Lower leg skin (tissue), 3 donors: ENCODE results near the gene MEX3C.

Experiments
- CTCF ChIP-seq, 3 donors: fragments of 450-650 bp; IDR thresholded peaks; one replicate each; pipeline ENCODE4 v1.5.1; 2016; ENCODE audit warnings: antibody characterized with exemption in 3 of 3, mild to moderate bottlenecking in 3 of 3, moderate library complexity in 2 of 3
- POLR2A ChIP-seq, 2 donors: fragments of 450-650 bp; IDR thresholded peaks; one replicate each; pipeline ENCODE4 v1.6.1; 2016 to 2017; ENCODE audit warnings: antibody characterized with exemption in 2 of 2, mild to moderate bottlenecking in 1 of 2, moderate library complexity in 1 of 2

- no peak for TF ChIP-seq CTCF (IDR thresholded peaks at IDR 0.05)
- TF ChIP-seq POLR2A (IDR thresholded peaks at IDR 0.05): no peak
Observed at GRCh38 chr18:51236225-51236624, 38.7 kb upstream of the MEX3C start.
